Putamen (tissue), 1 donor: ENCODE data around the gene SLC52A1.
"Not testable (repeated sequence)": the region's sequence is repeated elsewhere in the genome, so short reads cannot be mapped to it uniquely, and the experiment has no call there.

ENCODE experiments used
- DNase-seq: peaks from one replicate; pipeline ENCODE4 v3.0.0-alpha.2; 2016; ENCODE audit warnings: low spot score

The SLC52A1 gene

GRCh38 chr17:5035315-5035714 is at the start of gene SLC52A1:
Gene SLC52A1 (minus strand): TSS chr17:5035426. CDS start chr17:5034606, 820 bp downstream.
- DNase-seq = no peak

DNA sequence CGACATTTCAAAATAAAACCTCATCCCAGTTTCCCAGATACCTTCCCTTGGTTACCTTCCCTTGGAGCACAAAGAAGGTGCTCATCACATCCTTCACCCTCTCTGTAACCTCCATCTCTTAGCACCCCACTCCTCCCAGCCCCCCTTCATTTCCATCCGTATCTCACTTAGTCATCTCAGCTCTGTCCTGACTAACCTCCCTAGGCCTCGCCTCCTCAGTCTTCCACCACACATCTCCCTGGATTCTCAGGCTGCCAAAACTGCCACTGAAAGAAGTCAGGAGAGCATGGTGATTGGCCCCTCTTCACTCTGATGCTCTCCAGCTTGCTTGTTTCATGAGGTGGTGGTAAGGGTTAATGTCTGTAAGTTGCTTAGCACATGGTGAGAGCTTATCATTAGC is 45.4 kb upstream of the SLC52A1 start:
- no peak for DNase-seq

GRCh38 chr17:5078106-5079028 is 43.1 kb upstream of the SLC52A1 start, which contains the start of gene ZFP3:
Gene ZFP3 (plus strand): TSS chr17:5078467. CDS start chr17:5091505, 13,038 bp downstream.
- DNase-seq = peak; percentile 85

GRCh38 chr17:5077781-5078105 is 42.5 kb upstream of the SLC52A1 start:
- DNase-seq = no peak

DNA sequence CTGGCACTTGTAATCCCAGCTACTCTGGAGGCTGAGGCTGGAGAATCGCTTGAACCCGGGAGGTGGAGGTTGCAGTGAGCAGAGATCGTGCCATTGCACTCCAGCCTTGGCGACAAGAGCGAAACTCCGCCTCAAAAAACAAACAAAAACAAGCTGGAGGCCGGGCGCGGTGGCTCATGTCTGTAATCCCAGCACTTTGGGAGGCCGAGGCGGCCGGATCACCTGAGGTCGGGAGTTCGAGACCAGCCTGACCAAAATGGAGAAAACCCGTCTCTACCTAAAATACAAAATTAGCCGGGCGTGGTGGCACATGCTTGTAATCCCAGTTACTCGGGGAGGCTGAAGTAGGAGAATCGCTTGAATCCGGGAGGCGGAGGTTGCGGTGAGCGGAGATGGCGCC is 42.0 kb upstream of the SLC52A1 start:
- DNase-seq = not testable (repeated sequence)

GRCh38 chr17:5075472-5075871 is 40.2 kb upstream of the SLC52A1 start:
- not testable (repeated sequence) for DNase-seq

DNA sequence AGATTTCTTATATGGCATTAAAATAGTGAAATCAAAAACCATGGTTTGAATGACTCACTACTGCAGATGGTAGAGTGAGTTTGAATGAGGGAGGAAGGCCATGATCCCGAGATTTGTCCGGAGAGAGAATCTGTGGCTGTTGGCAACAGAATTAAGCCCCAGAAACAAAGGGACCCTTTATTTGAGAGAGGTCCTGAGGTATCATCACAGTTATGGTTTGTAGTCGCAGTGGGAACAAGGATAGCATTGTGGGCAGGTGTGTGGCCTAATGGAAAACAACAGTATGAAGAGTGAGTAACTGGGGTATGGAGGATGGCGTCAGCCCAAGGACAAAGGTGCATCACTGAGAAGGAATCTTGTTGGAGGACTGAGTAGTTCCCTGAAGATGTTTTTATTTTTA is 34.5 kb upstream of the SLC52A1 start:
- no peak for DNase-seq

- no peak for DNase-seq
Measured at GRCh38 chr17:5068236-5068635, 33.0 kb upstream of the SLC52A1 start.

DNA sequence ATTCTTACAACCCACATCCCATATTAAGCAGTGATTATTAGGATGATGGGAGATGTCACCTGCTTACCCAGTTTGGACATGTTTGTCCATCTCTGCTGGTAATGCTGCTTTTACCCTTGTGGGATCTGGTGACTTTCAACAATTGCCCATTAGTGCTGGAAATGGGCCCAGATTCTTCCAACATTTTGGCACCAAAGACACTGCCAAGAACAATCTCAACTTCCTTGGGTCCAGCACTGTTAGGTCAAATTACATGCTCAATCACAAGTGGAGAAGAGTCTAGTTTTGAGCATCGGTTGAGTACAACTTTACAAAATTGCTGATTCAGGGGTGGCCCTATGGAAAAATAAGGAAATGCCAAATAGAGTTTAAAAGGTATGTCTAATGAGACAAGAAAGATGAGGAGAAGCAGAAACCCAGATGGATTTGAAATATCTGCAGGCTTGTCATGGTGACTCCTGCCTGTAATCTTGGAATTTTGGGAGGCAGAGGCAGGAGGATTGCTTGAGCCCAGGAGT is 30.1 kb upstream of the SLC52A1 start:
- no peak for DNase-seq

DNA sequence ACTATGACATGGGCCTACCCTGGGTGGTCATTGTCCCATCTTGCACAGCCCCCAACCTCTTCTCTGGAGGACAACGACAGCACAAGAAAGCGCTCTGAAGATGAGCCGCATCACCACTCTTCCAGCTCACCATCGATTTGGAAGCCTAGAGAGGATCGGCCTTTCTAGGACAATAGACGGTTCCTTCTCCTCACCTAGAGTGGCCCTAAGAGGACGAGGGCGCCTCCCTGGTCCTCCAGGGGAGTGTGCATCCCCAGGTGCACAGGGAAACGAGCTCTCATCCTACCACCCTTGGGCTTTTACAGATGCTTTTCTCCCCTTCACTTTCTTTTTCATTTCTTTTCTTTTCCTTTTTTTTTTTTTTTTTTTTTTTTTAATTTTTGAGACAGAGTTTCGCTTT is 20.3 kb upstream of the SLC52A1 start:
- DNase-seq = no peak

DNA sequence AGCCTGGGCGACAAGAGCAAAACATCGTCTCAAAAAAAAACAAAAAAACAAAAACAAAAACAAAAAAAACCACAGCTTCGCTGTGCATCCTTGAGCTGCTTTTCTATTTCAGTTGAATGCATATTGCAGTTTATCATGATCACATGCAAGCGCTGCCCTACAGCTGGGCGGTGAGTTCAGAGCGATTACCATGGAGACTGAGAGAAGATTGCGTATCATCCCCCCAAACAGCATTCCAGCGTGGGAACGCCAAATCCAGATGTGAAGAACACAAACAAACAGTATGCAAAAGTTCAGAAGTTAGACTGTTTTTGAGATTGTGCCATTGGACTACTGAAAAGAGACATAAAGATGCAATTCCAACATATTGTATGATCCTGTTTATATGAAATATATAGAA is 15.1 kb upstream of the SLC52A1 start:
- no peak for DNase-seq

DNA sequence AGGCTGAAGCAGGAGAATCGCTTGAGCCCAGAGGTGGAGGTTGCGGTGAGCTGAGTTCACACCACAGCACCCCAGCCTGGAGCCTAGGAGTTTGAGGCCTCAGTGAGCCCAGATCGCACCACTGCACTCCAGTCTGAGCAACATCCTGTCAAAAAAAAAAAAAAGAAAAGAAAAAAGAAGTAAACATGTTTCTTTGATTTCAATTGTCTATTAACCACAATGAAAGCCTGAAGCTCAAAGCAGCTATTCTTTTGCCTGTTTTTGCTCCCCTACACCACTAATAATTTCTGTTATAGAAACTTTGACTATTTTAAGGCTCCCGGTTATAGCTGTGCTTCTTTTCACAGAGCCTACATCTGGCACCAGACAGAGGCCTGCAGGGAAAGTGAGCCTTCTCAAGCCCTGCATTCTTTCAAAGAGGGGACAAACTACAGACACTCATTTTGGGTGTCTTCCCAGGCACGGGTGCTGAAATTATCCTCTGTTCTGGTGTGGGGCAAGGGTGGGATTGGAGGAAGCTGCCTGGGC is 14.2 kb upstream of the SLC52A1 start:
- DNase-seq = no peak

- DNase-seq = no peak
Measured at GRCh38 chr17:5047446-5047845, 12.2 kb upstream of the SLC52A1 start.

GRCh38 chr17:5045496-5045895 is 10.3 kb upstream of the SLC52A1 start:
- no peak for DNase-seq

DNA sequence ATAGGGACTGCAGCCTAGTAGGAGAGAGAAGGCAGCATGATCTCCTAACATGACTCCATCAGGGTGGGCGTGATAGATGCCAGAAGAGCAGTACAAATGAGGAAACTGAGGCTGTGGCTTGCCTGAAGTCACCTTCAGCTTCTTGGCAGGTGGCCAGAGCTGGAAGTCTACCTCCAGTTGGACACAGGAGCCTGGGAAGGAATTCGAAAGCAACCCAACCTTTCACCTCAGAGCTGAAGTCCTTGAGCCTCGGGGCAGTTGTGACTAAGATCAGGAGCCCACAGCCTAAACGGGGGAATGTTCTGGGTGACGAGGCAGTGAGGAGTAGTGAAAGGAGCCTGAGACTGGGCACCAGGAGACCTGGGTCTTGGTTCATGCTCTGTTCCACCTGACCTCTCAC is 9.4 kb upstream of the SLC52A1 start:
- DNase-seq = no peak

DNA sequence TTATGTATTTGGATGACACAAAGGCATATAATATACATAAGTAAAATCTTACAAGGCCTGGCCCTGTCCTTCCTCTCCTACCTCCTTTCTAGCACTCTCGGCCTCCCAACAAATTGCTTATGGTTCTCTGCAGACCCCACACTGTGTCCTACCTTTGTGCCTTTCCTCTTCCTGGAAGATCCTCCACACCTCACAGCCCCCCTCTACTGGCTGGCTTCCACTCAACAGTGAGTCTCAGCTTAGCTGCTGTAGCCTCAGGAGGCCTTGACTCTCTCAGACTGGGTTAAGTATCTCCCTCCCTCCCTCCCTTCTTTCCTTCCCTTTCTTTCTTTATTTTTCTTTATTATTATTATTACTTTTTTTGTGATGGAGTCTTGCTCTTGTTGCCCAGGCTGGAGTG is 8.3 kb upstream of the SLC52A1 start:
- DNase-seq = no peak

- DNase-seq = no peak
Measured at GRCh38 chr17:5042157-5043022, 7.2 kb upstream of the SLC52A1 start.

DNA sequence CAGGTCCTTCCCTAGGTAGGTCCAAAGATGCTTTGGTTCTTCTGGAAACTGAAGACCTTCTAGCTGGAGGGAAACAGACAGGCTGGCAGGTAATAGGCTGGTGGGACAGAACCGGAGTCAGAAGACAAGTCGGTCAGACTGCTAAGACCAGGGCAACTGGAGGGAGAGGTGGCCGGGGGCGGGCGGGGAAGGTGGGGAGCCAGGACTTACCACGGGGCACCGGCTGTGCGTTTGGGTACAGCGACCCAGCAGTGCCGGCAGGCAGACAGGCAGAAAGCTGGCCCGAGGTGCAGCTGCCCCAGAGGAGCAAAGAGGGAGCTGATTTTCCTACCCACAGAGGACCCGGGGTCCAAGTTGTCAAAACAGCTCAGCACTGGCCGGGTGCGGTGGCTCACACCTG is 575 bp downstream of the SLC52A1 start:
- no peak for DNase-seq

GRCh38 chr17:5034063-5034462 is 1.2 kb downstream of the SLC52A1 start:
- DNase-seq = no peak

DNA sequence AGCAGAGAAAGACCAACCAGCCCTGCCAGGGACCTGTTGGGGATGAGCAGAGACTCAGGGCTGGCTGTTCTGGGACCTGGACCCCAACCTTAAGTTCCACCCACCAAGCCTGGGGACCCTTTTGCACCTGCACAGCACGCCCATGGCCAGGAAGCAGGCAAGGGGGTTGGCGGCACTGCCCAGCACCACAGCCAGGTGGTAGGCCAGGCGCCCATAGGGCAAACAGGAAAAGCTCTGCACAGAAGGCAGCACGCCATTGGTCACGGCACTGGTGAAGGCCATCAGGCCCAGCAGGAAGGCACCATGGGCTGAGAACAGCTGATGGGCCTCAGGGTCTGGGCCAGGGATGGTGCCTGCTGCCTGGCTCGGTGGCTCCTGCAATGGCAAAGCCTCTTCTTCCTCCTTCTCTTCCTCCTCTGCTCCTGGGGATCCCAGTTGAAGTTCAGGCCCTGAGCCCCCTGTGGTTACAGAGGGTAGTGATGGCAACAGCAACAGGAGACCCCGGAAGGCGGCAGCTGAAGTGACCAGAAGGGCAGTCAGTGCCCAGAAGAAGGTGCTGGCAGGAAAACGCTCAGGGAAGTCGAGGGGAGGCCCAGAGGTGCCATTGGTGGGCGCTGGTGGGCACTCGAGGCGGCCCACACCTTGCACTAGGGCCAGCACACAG is 1.7 kb downstream of the SLC52A1 start:
- no peak for DNase-seq

- no peak for DNase-seq
Measured at GRCh38 chr17:5032865-5033264, 2.4 kb downstream of the SLC52A1 start.
